Epithelial cell of prostate (primary cell): Measurements from ENCODE around the gene NCLN.
A peak's percentile ranks its signal among the peaks of the same experiment; 100 is the strongest.
"Not testable (repeated sequence)": the region's sequence is repeated elsewhere in the genome, so short reads cannot be mapped to it uniquely, and the experiment has no call there.

Source experiments
- DNase-seq: peaks from one replicate; pipeline ENCODE4 v3.0.0-alpha.2; 2011; ENCODE audit warnings: low read depth, low spot score
- H3K27ac ChIP-seq: fragments of 450-650 bp; 2 replicates; pipeline ENCODE4 v1.5.1; 2017; ENCODE audit warnings: mild to moderate bottlenecking

The NCLN gene

DNA sequence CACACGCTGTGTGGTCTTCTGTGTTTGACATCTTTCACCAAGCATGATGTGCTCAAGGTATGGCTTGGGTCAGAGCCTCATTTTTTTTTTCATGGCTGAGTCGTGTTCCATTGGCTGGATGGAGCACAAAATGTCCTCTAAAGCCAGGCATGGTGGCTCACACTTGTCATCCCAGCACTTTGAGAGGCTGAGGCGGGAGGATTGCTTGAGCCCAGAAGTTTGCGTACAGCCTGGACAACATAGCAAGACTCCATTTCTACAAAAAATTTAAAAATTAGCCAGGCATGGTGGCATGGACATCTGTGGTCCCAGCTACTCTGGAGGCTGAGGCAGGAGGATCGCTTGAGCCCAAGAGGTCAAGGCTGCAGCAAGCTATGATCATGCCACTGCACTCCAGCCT is 35.8 kb downstream of the NCLN start:
- not testable (repeated sequence) for H3K27ac ChIP-seq, DNase-seq

DNA sequence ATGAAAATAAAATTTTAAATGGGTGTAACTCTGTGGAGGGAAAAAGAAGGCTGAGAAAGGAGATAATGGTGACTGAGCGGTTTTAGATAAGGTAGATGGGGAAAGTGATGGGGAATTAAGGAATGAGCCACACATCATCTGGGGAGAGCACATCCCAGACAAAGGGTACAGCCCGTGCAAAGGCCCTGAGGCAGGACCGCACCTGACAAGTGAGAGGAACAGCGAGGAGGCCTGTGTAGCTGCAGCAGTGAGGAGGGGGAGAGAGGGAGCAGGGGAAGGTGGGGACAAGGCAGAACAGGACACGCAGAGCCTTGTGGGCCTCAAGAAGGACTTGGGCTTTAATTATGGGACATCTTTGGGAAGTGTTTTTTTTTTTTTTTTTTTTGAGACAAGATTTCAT is 37.0 kb downstream of the NCLN start:
- DNase-seq: no peak
- H3K27ac ChIP-seq: no peak overlapping the region

DNA sequence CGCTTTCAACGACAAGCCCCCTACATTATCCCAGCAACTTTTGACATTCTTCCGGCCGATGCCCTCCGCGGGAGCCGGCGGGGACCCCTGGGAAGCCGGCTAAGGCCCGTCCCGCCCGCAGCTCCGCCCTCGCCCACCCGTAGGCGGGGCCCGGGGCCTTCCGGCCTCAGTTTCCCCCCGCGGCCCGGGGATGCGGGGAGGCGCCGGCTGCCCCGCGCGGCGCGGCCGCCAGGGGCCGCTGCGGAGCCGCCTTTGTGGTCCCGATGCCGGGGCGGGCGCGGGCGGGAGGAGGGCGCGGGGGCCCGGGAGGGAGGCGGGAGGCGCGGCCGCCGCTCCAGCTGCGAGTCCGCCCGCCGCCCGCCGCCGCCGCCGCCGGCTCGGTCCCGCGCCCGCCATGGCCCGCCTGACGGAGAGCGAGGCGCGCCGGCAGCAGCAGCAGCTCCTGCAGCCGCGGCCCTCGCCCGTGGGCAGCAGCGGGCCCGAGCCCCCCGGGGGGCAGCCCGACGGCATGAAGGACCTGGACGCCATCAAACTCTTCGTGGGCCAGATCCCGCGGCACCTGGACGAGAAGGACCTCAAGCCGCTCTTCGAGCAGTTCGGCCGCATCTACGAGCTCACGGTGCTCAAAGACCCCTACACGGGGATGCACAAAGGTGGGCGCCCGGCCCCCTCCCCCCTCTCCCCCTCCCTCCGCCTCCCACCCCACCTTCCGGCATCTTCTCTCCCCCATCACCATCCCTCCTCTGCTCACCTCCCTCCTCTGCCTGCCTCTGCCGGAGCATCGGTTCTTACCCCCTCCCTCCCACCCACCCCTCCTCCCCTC is 38.8 kb downstream of the NCLN start, which contains the start of gene CELF5:
Gene CELF5, plus strand, starts transcription at position 316 of the 823 bp plus-strand sequence. Its CDS starts 79 bp downstream, at position 395.
- no peak within 1 kb of the TSS for H3K27ac ChIP-seq
- no peak for DNase-seq

DNA sequence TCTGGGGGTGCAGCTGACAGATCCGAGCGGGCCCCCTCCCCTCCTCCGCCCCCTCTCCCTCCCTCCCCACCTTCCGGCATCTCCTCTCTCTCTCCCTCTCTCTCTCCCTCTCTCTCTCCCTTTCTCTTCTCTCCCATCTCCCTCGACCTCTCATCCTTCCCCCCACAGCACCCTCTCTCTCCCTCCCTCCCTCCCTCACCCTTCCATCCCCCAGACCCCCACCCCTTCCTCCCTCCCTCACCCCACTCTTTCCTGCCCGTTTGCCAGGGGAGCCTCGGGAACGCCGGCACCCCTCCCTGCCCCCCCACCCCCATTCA is 39.4 kb downstream of the NCLN start:
- H3K27ac ChIP-seq: no peak overlapping the region
- DNase-seq: no peak

DNA sequence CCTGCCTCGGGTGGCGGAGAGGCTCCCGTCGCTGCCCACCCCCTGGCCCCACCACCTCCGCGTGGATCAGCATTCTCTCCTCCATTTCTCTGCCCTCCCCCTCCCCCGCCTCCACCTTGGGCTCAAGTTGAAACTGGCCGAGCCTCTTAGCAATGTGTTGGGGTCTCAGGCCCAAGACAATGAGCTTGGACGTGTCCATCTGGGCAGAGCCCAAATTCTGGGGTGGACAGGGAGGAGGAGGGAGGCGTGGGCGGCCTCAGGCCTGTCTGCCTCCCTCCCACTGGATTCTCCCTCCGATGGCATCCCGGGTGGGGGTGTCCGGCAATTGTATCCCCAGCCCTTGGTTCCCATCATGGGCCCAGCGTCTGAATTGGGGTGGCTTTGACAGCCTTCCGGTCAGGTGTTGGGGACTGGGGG is 40.0 kb downstream of the NCLN start:
- DNase-seq: no peak
- H3K27ac ChIP-seq: no peak overlapping the region

DNA sequence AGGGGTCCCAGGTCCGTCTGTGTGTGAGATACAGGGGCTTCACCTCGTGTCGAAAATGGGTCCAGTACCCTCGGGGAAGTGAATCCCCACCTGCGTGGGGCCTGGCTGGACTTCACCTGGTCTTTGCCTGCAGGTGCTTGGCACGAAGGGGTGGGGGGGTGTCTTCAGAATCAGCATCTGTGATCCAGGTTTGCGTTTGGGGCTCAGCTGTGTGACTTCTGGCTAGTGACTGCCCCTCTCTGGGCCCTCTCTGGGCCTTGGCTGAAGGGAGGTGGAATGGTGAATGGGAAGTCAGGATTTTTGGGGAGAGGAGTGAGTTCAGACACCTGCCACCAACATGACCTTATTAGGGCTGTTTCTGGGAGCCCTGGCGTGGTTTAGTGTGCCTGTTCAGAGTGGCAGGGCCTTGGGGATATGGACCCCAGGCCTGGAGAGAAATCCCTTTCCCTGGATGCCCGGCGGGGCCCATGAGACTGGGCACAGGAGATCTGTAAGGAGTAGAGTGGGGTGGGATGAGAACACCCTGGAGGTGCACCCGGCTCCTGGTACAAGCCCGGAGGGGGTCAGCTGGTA is 41.4 kb downstream of the NCLN start:
- DNase-seq: no peak
- no peak overlapping the region for H3K27ac ChIP-seq

DNA sequence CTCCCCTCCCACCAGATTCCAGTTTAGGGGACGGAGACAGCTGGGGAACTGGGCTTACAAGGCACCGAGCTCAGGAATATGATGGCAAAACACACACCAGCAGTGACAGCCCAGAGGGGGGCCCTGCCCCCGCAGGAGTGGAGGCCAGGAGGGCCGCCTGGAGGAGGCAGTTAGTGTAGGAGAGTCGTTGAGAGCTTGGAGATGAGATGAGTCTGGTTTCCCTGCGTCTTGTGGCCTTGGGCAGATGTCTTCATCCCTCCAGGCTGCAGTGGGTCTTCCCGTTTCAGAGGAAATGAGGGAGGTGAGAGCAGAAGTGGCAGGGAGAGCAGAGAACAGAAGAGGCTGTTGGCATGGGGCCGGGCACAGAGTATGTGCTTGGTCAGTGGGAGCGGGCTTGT is 43.6 kb downstream of the NCLN start:
- no peak for DNase-seq
- H3K27ac ChIP-seq: no peak overlapping the region

DNA sequence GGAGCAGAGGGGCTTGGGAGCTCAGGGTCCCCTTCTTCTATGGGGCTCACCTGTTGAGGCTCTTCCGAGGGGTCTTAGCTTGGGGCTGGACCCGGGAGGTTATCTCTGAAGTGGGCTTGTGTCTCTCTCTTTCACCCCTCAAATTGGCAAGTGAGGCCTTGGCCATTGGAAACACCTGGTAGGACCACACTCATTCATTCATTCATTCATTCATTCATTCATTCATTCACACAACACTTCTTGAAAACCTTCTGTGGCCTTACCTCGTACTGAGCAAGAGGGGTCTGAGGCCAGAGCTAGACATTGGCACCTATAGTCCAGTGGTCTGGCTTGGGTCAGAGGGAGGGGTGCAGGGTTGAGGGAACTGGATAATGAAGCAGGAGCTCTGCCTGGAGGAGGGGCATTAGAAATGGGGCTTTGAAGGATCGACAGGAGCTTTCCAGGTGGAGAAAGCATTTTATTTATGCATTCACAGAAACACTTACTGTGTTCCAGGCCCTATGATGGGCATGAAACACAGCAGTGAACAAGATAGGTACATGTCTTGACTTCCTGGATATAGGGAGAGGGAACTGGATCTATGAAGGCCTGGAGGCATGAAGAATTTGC is 44.3 kb downstream of the NCLN start:
- no peak overlapping the region for H3K27ac ChIP-seq
- DNase-seq: no peak

DNA sequence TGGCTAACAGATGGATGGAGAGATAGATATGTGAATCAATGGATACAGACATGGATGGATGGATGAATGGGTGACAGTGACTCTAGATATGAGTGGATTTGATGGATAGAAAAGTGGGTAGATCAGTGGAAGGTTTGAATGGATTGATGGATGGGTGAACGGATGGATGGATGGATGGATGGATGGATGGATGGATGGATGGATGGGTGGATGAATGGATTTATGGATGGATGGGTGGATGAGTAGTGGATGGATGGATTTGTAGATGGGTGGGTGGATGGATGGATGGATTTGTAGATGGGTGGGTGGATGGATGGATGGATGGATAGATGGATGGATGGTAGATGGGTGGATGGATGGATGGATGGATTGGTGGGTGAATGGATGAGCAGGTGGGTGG is 45.6 kb downstream of the NCLN start:
- no peak for DNase-seq
- H3K27ac ChIP-seq: no peak overlapping the region

DNA sequence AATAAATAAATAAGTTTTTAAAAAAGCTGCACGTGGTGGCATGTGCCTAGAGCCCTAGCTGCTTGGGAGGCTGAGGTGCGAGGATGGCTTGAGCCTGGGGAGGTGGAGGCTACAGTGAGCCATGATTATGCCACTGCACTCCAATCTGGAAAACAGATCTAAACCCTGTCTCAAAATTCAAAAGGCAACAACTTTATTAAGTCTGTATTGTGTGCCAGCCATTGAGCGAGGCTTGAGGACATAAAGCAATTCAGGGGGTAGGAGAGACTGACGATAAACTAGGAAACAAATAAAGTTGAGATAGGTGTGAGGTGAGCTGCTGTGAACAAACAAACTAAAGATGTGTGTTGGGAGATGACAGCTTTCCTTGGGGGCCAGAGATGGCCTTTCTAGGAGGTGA is 47.4 kb downstream of the NCLN start:
- DNase-seq: no peak

DNA sequence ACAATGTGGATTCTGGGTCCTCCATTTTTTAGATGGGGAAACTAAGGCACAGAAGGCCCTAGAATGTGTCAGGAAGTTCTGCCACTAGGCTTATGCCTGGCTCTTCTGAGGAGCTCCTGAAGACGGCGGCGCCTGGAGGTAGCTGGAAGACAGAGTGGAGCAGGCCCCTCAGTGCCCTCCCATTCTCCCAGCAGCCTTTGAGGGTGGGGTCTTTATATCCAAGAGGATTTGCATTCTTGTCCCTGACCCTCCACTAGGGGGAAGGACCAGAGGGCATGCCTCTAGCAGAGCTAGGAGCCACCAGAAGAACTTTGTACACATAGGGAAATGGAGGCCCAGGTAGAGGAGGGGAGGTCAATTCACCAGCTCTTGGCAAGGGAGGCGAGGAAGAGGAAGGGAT is 48.1 kb downstream of the NCLN start:
- no peak overlapping the region for H3K27ac ChIP-seq

More for the DNA sequence above, 47.4 kb downstream of the NCLN start:
- H3K27ac ChIP-seq: no peak overlapping the region

DNA sequence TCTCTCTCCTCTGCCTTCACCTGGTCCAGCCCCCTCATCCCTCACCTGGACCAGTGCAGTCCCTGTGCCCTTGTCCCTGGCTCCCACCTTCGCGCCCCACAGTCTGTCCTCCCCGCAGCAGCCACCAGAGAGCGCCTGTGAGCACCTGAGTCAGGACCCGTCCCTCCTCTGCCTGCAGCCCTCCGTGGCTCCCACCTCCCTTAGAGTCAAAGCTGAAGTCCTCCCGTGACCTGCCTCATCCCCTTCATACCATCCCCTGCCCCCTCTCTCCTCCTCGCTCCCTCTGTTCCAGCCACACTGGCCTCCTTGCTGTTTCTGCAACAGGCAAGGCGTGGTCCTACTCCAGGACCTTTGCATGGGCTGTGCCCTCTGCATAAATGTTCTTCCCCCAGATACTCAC is 49.1 kb downstream of the NCLN start:
- no peak for DNase-seq
- no peak overlapping the region for H3K27ac ChIP-seq

More for the DNA sequence above, 48.1 kb downstream of the NCLN start:
- DNase-seq: no peak

DNA sequence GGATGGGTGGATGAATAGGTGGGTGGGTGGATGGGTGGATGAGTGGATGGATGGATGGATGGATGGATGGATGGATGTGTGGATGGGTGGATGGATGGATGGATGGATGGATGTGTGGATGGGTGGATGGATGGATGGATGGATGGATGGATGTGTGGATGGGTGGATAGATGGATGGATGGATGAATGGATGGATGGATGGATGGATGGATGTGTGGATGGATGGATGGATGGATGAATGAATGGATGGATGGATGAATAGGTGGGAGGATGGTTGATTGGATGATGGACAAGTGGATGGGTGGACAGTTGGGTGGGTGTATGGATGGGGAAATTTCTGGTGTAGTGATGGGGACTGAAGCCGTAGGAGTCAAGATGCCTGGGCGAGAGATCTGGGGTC is 49.9 kb downstream of the NCLN start:
- not testable (repeated sequence) for DNase-seq, H3K27ac ChIP-seq

DNA sequence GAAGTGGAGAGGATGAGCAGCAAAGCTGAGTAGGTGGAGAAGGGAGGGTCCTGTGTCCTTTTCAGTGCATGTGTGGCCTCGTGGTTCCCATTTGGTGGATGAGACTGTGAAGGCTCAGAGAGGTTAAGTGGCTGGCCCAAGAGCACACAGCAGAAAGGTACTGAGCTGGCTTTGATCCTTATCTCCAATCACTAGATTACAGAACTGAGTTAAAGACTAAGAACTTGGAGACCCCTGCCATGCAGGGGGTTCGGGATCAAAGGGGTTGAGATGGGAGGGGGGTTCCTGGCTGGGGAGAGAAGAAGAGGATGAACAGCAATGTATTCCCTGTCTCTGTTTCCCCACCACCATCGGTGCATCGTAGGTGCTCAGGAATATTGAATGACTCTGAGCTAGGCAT is 50.5 kb downstream of the NCLN start:
- H3K27ac ChIP-seq: no peak overlapping the region
- no peak for DNase-seq

DNA sequence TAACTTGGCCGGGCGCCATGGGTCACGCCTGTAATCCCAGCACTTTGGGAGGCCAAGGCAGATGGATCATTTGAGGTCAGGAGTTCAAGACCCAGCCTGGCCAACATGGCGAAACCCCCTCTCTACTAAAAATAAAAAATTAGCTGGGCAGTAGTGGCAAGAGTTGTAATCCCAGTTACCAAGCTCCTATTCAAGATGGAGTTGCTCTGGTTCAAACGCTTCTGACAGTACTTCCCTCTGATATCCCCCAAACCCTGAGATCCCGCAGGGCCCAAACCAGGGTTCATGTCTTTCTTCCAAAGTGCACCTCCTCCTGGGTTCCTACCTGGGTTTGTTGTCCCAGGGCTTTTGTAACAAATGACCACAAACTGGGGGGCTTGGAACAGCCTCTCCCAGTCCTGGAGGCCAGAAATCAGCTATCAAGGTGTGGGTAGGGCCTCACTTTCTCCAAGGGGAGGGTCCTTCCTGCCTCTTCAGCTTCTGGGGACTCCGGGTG is 52.4 kb downstream of the NCLN start:
- DNase-seq: no peak
- H3K27ac ChIP-seq: no peak overlapping the region

DNA sequence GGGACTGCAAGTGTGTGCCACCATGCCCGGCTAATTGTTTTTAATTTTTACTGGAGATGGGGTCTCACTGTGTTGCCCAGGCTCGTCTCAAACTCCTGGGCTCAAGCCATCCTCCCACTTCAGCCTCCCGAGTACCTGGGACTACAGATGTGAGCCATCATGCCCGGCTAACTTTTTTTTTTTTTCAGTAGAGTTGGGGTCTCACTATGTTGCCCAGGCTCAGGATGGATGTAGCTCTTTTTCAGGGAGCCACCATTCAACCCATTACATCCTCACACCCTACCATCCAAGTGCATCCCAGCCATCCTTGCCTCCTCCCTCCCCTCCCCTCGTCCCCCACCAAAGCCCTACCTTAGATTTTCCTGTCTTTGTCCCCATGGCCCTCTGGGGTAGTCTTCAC is 53.6 kb downstream of the NCLN start:
- H3K27ac ChIP-seq: no peak overlapping the region
- DNase-seq: no peak

DNA sequence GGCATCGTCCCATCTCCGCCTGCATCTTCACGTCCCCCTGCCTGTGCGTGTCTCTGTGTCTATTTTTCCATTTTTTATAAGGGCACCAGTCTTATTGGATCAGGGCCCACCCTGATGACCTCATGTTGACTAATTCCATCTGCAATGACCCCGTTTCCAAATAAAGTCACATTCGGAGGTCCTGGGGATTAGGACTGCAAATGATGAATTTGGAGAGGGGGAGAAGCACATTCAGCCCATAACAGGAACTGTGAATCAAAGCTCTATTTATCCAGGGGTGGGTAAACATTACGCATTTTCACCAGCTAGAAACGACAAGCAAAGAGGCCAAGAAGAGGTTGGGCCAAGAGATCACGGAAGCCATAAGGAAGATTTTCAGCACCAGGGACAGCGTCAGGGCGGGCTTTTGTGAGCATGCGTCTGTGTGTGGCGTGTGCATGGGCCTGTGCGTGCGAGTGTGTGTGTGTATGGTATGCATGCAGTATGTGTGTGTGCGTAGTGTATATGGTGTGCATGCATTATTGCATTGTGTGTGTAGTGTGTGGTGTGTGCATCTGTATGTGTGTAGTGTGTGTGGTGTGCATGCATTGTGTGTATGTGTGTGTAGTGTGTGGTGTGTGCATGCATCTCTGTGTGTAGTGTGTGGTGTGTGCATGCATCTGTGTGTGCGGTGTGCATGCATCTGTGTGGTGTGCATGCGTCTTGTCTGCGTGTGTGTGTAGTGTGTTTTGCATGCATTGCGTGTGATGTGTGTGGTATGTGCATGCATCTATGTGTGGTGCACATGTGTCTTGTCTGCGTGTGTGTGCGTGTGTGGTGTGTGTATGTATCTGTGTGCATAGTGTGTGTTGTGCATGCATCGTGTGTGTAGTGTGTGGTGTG is 58.3 kb downstream of the NCLN start:
- H3K27ac ChIP-seq: no peak overlapping the region
- peak; percentile 3 for DNase-seq

DNA sequence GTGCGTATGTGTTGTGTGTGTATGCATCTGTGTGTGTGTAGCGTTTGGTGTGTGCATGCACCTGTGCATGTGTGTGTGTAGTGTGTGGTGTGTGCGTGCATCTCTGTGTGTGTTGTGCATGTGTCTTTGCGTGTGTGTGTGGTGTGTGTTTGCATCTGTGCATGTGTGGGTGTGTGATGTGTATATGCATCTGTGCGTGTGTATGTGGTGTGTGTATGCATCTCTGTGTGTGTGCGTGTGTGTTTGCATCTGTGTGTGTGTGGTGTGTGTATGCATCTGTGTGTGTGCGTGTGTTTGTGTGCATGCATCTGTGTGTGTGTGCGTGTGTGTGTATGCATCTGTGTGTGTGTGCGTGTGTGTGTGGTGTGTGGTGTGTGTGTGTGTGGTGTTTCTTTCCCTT is 59.3 kb downstream of the NCLN start:
- DNase-seq: no peak
- no peak overlapping the region for H3K27ac ChIP-seq

DNA sequence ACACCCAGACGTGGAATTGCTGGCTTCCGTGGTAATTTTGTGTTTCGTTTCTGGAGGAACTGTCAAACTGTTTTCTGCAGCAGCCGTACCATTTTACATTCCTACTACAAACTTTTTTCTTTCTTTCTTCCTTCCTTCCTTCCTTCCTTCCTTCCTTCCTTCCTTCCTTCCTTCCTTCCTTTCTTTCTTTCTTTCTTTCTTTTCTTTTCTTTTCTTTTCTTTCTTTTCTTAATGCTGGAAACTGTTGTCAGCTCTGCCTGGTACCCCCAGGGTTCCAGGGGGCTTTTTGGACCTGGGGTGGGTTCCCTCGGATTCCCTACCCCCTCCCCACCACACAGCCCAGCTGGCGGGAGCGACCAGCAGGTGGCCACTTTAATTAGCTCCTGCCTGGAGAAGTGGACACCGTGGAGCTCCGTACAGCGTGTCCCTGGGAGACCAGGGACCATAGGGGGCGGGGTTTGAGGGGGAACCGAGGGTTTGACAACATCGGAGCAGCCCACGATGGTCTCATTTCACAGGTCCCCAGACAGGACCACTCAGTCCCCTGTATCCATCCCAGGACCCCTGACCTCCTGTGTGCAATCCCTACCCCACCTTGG is 63.1 kb downstream of the NCLN start:
- DNase-seq: no peak

DNA sequence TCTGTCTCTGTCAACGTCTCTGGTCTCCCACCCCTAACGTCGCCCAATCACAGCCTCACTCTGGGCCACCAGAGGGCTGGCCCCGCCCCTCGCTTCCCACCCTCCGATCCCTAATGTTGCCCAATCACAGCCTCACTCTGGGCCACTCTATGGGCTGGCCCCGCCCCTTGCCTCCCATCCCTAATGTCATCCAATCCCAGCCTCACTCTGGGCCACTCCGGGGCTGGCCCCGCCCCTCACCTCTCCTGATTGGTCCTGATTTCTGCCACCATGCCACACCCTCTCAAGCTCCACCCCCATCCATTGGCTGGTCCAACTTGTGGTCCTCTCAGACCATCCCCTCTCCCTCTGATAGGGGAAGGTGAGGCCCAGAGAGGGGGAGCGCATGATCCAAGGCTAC is 63.7 kb downstream of the NCLN start:
- no peak for DNase-seq
- no peak overlapping the region for H3K27ac ChIP-seq

More for the DNA sequence above, 63.1 kb downstream of the NCLN start:
- H3K27ac ChIP-seq: no peak overlapping the region
